SU-DHL-6 (cell line): ENCODE measurements around the gene BRSK2.

ENCODE experiments used
- H2AFZ ChIP-seq: fragments of 200-600 bp; sonication (generic); 2 replicates; pipeline ENCODE4 v1.6.1; 2014; ENCODE audit warnings: low read depth, mild to moderate bottlenecking, moderate library complexity, mixed read lengths, antibody characterized with exemption, low read length; ENCODE audit not compliant: severe bottlenecking
- H3F3A ChIP-seq: fragments of 200-600 bp; shearing (Covaris generic); 2 replicates; pipeline ENCODE4 v1.6.0; 2016; ENCODE audit warnings: antibody characterized with exemption, mild to moderate bottlenecking; ENCODE audit not compliant: insufficient read depth
- H3K27ac ChIP-seq: fragments of 200-600 bp; sonication (generic); 2 replicates; pipeline ENCODE4 v1.5.1; 2016; ENCODE audit warnings: low read depth, mild to moderate bottlenecking, low read length, moderate library complexity, mixed read lengths
- H3K27me3 ChIP-seq: fragments of 200-600 bp; sonication (generic), shearing (Covaris generic); 2 replicates; pipeline ENCODE4 v1.6.0; 2014; ENCODE audit warnings: mild to moderate bottlenecking, low read length
- H3K36me3 ChIP-seq: fragments of 200-600 bp; sonication (generic); 2 replicates; pipeline ENCODE4 v1.6.1; 2014; ENCODE audit warnings: mild to moderate bottlenecking, low read length, mixed read lengths
- H3K4me2 ChIP-seq: fragments of 300-600, 200-600 bp; shearing (Covaris generic), sonication (generic); 2 replicates; pipeline ENCODE4 v1.6.0; 2014; ENCODE audit warnings: low read length, low read depth, mild to moderate bottlenecking; ENCODE audit not compliant: poor library complexity, severe bottlenecking
- H3K4me3 ChIP-seq: fragments of 200-600 bp; sonication (generic); 2 replicates; pipeline ENCODE4 v1.5.1; 2014; ENCODE audit warnings: antibody characterized with exemption, low read length, mild to moderate bottlenecking, mixed read lengths; ENCODE audit not compliant: insufficient read depth, poor library complexity, severe bottlenecking
- H3K79me2 ChIP-seq: fragments of 200-600 bp; sonication (generic); 2 replicates; pipeline ENCODE4 v1.6.1; 2014; ENCODE audit warnings: mild to moderate bottlenecking, low read length, moderate library complexity; ENCODE audit not compliant: insufficient read depth
- H3K9ac ChIP-seq: fragments of 200-600 bp; sonication (generic); 2 replicates; pipeline ENCODE4 v1.7.0; 2014; ENCODE audit warnings: mild to moderate bottlenecking, low read length
- H3K9me2 ChIP-seq: fragments of 200-600 bp; sonication (generic); replicated peaks from 2 replicates; pipeline ENCODE4 v1.6.1; 2014; ENCODE audit warnings: low read length; ENCODE audit not compliant: insufficient read depth
- H3K9me3 ChIP-seq: fragments of 200-600 bp; sonication (generic); 2 replicates; pipeline ENCODE4 v1.6.1; 2014; ENCODE audit warnings: low read length, mixed read lengths; ENCODE audit not compliant: insufficient read depth
- H4K20me1 ChIP-seq: fragments of 200-600 bp; sonication (generic); 2 replicates; pipeline ENCODE4 v1.6.1; 2014; ENCODE audit warnings: low read depth, mild to moderate bottlenecking, antibody characterized with exemption, low read length, moderate library complexity, mixed read lengths
- CTCF ChIP-seq: fragments of 200-600 bp; sonication (generic); IDR thresholded peaks from one replicate; pipeline ENCODE4 v1.5.1; 2017; ENCODE audit warnings: antibody characterized with exemption, mild to moderate bottlenecking, low read length, moderate library complexity; ENCODE audit not compliant: insufficient read depth, poor library complexity, severe bottlenecking
- EZH2phosphoT487 ChIP-seq: fragments of 200-600 bp; sonication (generic), shearing (Covaris generic); conservative IDR thresholded peaks from 2 replicates; pipeline ENCODE4 v1.6.1; 2018; ENCODE audit warnings: mild to moderate bottlenecking, antibody characterized with exemption, low read length, moderate library complexity, mixed read lengths

Gene BRSK2

DNA sequence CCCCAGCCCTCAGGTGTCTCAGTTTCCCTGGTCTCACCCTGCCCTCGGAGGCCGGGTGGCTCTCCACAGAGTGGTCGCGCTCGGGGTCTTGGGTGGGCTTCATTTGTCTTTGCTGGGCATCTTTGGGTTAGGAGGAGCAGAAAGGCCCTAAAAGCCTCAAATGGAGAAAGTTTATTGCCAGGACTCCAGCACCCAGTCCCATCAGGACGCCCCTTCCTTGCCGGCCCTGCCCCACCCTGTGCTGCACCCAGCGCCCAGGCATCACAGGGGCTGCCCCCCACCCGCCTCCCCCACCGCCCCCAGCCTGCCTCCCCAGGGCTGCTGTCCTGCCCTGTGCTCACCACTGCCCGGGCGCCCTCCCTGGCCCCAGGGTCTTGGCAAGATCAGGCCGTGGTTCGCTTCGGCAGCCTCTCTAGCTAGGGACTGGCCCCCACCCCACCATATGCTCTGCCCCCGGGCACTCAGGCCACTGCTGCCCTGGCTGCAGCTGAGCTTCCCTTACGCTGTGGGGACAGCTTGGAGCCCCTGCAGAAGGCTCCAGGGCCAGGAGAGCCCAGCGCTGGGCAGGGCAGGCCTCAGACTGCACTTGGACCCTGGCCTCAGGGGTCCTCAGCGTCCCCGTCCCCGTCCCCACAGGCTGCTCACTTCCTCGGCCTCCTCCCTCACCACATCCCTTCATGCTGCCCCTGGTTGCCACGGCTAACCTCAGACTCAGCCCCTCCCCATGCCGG, 65.5 kb downstream of the BRSK2 start:
- TF ChIP-seq CTCF (no peak), EZH2phosphoT487 (no peak)
- Histone ChIP-seq H4K20me1 (no peaks in the 10 kb centered on the region), H3K4me2 (no peak overlapping the region), H3K36me3 (no peaks in the 10 kb centered on the region), H3F3A (no peaks in the 10 kb centered on the region), H3K9ac (no peak overlapping the region), H3K9me3 (no peaks in the 10 kb centered on the region), H3K4me3 (no peak overlapping the region), H3K27ac (no peak overlapping the region), H2AFZ (no peak overlapping the region), H3K79me2 (no peaks in the 10 kb centered on the region), H3K9me2 (no peaks in the 10 kb centered on the region), H3K27me3 (no peaks in the 10 kb centered on the region)

DNA sequence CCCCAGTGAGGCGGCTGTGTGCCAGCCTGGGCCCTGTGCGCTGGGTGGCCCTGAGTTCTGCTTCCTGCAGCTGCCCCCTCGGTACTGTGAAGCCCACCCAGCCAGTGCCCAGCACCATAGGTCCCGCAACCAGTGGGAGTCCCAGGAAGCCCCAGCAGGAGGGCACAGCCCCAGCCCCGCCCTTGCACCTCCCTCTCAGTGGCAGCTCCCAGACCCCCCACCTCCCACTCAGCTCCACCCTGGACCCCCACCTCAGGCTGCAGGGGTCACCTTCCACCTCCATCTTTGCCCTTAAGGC, 66.0 kb downstream of the BRSK2 start:
- TF ChIP-seq CTCF = no peak
- TF ChIP-seq EZH2phosphoT487 = no peak
- Histone ChIP-seq H3K79me2 (no peaks in the 10 kb centered on the region), H4K20me1 (no peaks in the 10 kb centered on the region), H3K4me3 (no peak overlapping the region), H3K27me3 (no peaks in the 10 kb centered on the region), H3F3A (no peaks in the 10 kb centered on the region), H3K9me2 (no peaks in the 10 kb centered on the region), H3K27ac (no peak overlapping the region), H3K9me3 (no peaks in the 10 kb centered on the region), H2AFZ (no peak overlapping the region), H3K9ac (no peak overlapping the region), H3K36me3 (no peaks in the 10 kb centered on the region), H3K4me2 (no peak overlapping the region)

DNA sequence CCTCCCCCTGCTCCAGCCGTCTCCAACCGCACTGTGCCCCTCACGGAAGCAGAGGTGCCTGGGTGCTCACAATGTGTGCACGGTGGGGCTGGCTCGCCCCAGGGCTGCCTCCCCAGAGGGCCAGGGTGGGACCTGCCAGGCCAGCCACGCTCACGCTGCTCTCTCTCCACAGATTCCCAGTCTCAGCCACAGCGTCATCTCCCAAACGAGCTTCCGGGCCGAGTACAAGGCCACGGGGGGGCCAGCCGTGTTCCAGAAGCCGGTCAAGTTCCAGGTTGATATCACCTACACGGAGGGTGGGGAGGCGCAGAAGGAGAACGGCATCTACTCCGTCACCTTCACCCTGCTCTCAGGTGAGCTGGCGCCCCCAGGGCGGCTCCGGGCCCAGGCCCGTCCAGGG, 66.4 kb downstream of the BRSK2 start:
- TF ChIP-seq CTCF (no peak), EZH2phosphoT487 (no peak)
- H3K27me3 ChIP-seq = no peaks in the 10 kb centered on the region
- no peaks in the 10 kb centered on the region for H3K9me2 ChIP-seq
- H2AFZ ChIP-seq = no peak overlapping the region
- H3K9me3 ChIP-seq = no peaks in the 10 kb centered on the region
- no peaks in the 10 kb centered on the region for H4K20me1 ChIP-seq
- no peaks in the 10 kb centered on the region for H3K36me3 ChIP-seq
- no peak overlapping the region for H3K4me2 ChIP-seq
- H3K9ac ChIP-seq = no peak overlapping the region
- no peaks in the 10 kb centered on the region for H3F3A ChIP-seq
- no peak overlapping the region for H3K4me3 ChIP-seq
- H3K27ac ChIP-seq = no peak overlapping the region
- no peaks in the 10 kb centered on the region for H3K79me2 ChIP-seq
